DND-41 (cell line): ENCODE data around the gene KANK3.
A peak's percentile ranks its signal among the peaks of the same experiment; 100 is the strongest.
"Not testable (repeated sequence)": the region's sequence is repeated elsewhere in the genome, so short reads cannot be mapped to it uniquely, and the experiment has no call there.

ENCODE experiments used
- ATAC-seq: fragments of 200-7000 bp; cut with Tn5 transposase; 3 replicates; pipeline ENCODE4 v1.9.1; 2021; ENCODE audit warnings: low read depth; ENCODE audit not compliant: insufficient read depth
- DNase-seq: peaks from one replicate; pipeline ENCODE4 v3.0.0-alpha.2; 2020
- H2AFZ ChIP-seq: 2 replicates; pipeline ENCODE4 v1.6.0; 2012; ENCODE audit warnings: low read depth, low read length
- H3K27ac ChIP-seq: 2 replicates; pipeline ENCODE4 v1.5.1; 2012; ENCODE audit warnings: low read length, inconsistent platforms
- H3K27me3 ChIP-seq: fragments of 200-600 bp; sonication (generic); 2 replicates; pipeline ENCODE4 v1.6.0; 2012; ENCODE audit warnings: low read length, mild to moderate bottlenecking, inconsistent platforms; ENCODE audit not compliant: insufficient read depth, poor library complexity
- H3K36me3 ChIP-seq: 2 replicates; pipeline ENCODE4 v1.5.1; 2012; ENCODE audit warnings: low read length, inconsistent platforms; ENCODE audit not compliant: insufficient read depth
- H3K4me1 ChIP-seq: 2 replicates; pipeline ENCODE4 v1.5.1; 2012; ENCODE audit warnings: mild to moderate bottlenecking, low read length; ENCODE audit not compliant: insufficient read depth
- H3K4me2 ChIP-seq: 2 replicates; pipeline ENCODE4 v1.6.0; 2012; ENCODE audit warnings: mild to moderate bottlenecking, moderate library complexity, low read length, inconsistent platforms; ENCODE audit not compliant: insufficient read depth
- H3K4me3 ChIP-seq, 2 experiments: fragments of 200-600 bp in 1 of 2; shearing (Covaris generic) in 1 of 2; 2 replicates each; pipeline ENCODE4 v1.5.1; 2012 to 2016; ENCODE audit warnings: inconsistent platforms in 2 of 2, low read length in 2 of 2, mild to moderate bottlenecking in 2 of 2, low read depth in 1 of 2, moderate library complexity in 1 of 2
- H3K79me2 ChIP-seq: 2 replicates; pipeline ENCODE4 v1.6.0; 2012; ENCODE audit warnings: low read length, inconsistent platforms; ENCODE audit not compliant: insufficient read depth
- H3K9ac ChIP-seq: 2 replicates; pipeline ENCODE4 v1.6.0; 2012; ENCODE audit warnings: low read depth, mild to moderate bottlenecking, inconsistent platforms, low read length, moderate library complexity
- H3K9me3 ChIP-seq: 2 replicates; pipeline ENCODE4 v1.5.1; 2012; ENCODE audit warnings: low read length, moderate library complexity, mild to moderate bottlenecking, inconsistent platforms; ENCODE audit not compliant: insufficient read depth, severe bottlenecking
- H4K20me1 ChIP-seq: 2 replicates; pipeline ENCODE4 v1.6.0; 2012; ENCODE audit warnings: low read length; ENCODE audit not compliant: insufficient read depth
- CTCF ChIP-seq: IDR thresholded peaks from 2 replicates; pipeline ENCODE4 v1.5.1; 2012; ENCODE audit warnings: borderline replicate concordance, low read length, moderate library complexity, mild to moderate bottlenecking; ENCODE audit not compliant: poor library complexity, severe bottlenecking; ENCODE audit errors: extremely low read depth
- EZH2 ChIP-seq: IDR thresholded peaks from 3 replicates; pipeline ENCODE4 v1.6.1; 2012; ENCODE audit warnings: borderline replicate concordance, low read depth, mild to moderate bottlenecking, moderate library complexity, low read length, inconsistent platforms; ENCODE audit not compliant: severe bottlenecking

Gene KANK3

DNA sequence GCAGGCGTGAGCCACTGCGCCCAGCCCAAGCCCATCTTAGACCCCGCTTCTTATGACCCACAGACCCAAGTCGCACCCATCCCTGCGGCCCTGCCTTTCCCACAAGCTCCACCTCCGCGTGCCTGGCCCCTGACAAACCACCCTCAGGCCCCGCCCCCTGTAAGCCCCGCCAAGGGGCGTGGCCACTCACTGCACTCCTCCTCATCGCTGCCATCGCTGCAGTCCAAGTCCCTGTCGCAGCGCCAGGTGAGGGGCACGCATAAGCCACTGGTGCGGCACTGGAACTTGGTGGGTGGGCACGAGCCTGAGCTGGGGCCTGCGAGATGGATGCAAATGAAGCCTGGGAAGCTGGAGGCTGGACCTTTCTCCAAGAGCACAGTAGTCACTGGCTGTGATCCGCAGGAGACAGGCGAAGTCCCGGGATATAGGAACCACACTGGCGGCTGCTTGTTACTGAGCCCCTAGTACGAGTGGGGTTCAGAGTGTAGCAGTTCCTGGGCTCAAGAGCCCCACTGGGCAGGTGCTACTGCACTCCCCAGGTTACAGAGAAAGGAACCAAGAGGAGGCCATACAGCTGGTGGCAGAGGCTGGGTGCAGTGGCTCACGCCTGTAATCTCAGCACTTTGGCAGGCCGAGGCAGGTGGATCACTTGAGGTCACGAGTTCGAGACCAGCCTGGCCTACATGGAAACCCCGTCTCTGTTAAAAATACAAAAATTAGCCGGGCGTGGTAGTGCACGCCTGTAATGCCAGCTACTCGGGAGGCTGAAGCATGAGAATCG is 38.0 kb downstream of the KANK3 start:
- Histone ChIP-seq H3K9ac (0 out of 2 replicates have a peak overlapping the region, but pooled peaks have one; percentile 1), H3K36me3 (peaks cover 52% of the 10 kb centered on the region), H3K27ac (no peak overlapping the region), H3K27me3 (no peaks in the 10 kb centered on the region), H3K9me3 (no peaks in the 10 kb centered on the region), H3K4me2 (peak overlapping the region; percentile 35; the same call in 1 of the 2 replicates), H3K4me3 (no peak overlapping the region), H2AFZ (no peak overlapping the region), H3K79me2 (peaks cover 50% of the 10 kb centered on the region), H3K4me1 (peaks cover 48% of the 10 kb centered on the region), H4K20me1 (peaks cover 5% of the 10 kb centered on the region)
- DNase-seq (peak; percentile 56), ATAC-seq (no peak)
- TF ChIP-seq EZH2 = no peak
- no peak for TF ChIP-seq CTCF

DNA sequence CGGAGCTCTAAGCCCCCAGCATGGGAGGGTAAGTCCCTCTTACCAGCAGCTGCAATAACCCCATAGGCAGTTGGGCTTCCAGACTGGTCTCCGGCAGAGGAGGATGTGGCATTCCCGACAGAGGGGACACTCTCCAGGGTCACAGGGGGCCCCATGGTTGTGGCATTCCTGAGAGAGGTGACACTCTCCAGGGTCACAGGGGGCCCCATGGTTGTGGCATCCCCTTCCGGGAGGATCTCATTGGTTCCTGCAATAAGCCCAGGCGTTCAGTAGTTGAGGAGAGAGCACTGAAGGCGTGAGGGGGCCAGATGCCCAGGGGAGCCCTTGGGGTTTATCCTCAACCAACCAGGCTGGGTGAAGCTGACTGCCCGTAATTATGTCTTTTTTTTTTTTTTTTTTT is 40.3 kb downstream of the KANK3 start:
- H3K36me3 ChIP-seq = peaks cover 45% of the 10 kb centered on the region
- no peak overlapping the region for H3K4me3 ChIP-seq
- H3K4me1 ChIP-seq = peaks cover 30% of the 10 kb centered on the region
- ATAC-seq (no peak), DNase-seq (peak; percentile 4)
- H3K79me2 ChIP-seq = peaks cover 34% of the 10 kb centered on the region
- TF ChIP-seq CTCF = no peak
- no peak for TF ChIP-seq EZH2
- H3K27me3 ChIP-seq = no peaks in the 10 kb centered on the region
- H3K4me2 ChIP-seq = no peak overlapping the region
- H3K27ac ChIP-seq = no peak overlapping the region
- no peak overlapping the region for H3K9ac ChIP-seq
- no peak overlapping the region for H2AFZ ChIP-seq
- no peaks in the 10 kb centered on the region for H3K9me3 ChIP-seq
- peaks cover 5% of the 10 kb centered on the region for H4K20me1 ChIP-seq

DNA sequence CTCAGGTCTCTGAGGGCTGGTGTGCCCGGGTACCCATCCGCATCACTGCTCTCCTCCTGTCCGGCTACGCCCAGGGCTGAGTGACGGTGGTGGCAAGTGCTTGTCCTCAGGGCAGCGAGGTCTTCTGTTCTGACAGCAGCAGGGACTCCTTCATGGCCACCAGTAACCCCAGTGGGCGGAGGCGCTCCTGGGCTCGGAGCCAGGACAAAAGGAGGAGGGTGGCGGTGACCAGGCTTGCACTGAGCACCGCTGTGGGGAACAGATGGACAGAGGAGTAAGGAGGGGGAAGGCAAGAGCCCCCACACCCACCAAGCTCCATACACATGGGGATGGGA is 40.7 kb downstream of the KANK3 start:
- Histone ChIP-seq H3K9me3 (no peaks in the 10 kb centered on the region), H4K20me1 (peaks cover 5% of the 10 kb centered on the region), H3K4me3 (no peak overlapping the region), H3K4me2 (no peak overlapping the region), H3K79me2 (peaks cover 30% of the 10 kb centered on the region), H3K36me3 (peaks cover 45% of the 10 kb centered on the region), H3K9ac (no peak overlapping the region), H3K27me3 (no peaks in the 10 kb centered on the region), H3K27ac (no peak overlapping the region), H2AFZ (no peak overlapping the region), H3K4me1 (peaks cover 26% of the 10 kb centered on the region)
- TF ChIP-seq CTCF (no peak), EZH2 (no peak)
- ATAC-seq = no peak
- no peak for DNase-seq

- H3K4me1 ChIP-seq, H2AFZ ChIP-seq, DNase-seq, ATAC-seq, H3K27ac ChIP-seq, H4K20me1 ChIP-seq, H3K9ac ChIP-seq, H3K4me2 ChIP-seq, H3K79me2 ChIP-seq, H3K4me3 ChIP-seq, H3K27me3 ChIP-seq, H3K9me3 ChIP-seq, H3K36me3 ChIP-seq: not testable (repeated sequence)
These were observed 51.7 kb downstream of the KANK3 start for GRCh38 chr19:8291337-8291736.

GRCh38 chr19:8276508-8276907 is 66.6 kb downstream of the KANK3 start:
- not testable (repeated sequence) for H3K9me3 ChIP-seq, DNase-seq, H3K4me2 ChIP-seq, H4K20me1 ChIP-seq, ATAC-seq, H2AFZ ChIP-seq, H3K9ac ChIP-seq, H3K27me3 ChIP-seq, H3K4me1 ChIP-seq, H3K4me3 ChIP-seq, H3K36me3 ChIP-seq, H3K79me2 ChIP-seq, H3K27ac ChIP-seq
